ENCODE data around the gene GRIK4. TPM values are rescaled to one million over a fixed set of nuclear protein-coding genes. Genes with fewer than 3 reads are reported as not detected.

The GRIK4 gene
- total and polyA plus RNA-seq, 8 donors, result 0.06 to 0.31 TPM; not detected in 6

GRCh38 chr11:120858740-120859139 is 347.2 kb downstream of the GRIK4 start:
- no peaks in the 10 kb centered on the region for H3K36me3 ChIP-seq
- H3K9me3 ChIP-seq, result no peaks in the 10 kb centered on the region
- WGBS, 5 donors, result 34 to 56% (median 43%) methylated on average over 3 of the region's 3 CpGs
- peaks cover 0 to 5% (median 0%) of the 10 kb centered on the region in 3 donors for H3K27me3 ChIP-seq
- no peak overlapping the region for H3K27ac ChIP-seq
- H3K4me1 ChIP-seq, result no peaks in the 10 kb centered on the region
- TF ChIP-seq EP300 (IDR thresholded peaks at IDR 0.05), result no peak
- no peak for TF ChIP-seq POLR2A (IDR thresholded peaks at IDR 0.05)
- no peak for TF ChIP-seq CTCF (IDR thresholded peaks at IDR 0.05)
- no peak for TF ChIP-seq POLR2AphosphoS5 (IDR thresholded peaks at IDR 0.05)
- no peak overlapping the region for H3K4me3 ChIP-seq
- intact Hi-C loops (cut with DNase I; ENCODE audit: low total_unique reads), result no loop called here
- DNase-seq, result no peak

GRCh38 chr11:120859552-120860295 is 348.2 kb downstream of the GRIK4 start:
- DNase-seq, result no peak
- WGBS, 5 donors, result 85 to 90% (median 88%) methylated on average over 7 of the region's 7 CpGs
- Histone ChIP-seq H3K36me3 (no peaks in the 10 kb centered on the region), H3K27me3 (peaks cover 0 to 5% (median 0%) of the 10 kb centered on the region in 3 donors), H3K9me3 (no peaks in the 10 kb centered on the region), H3K27ac (no peak overlapping the region), H3K4me1 (no peaks in the 10 kb centered on the region), H3K4me3 (no peak overlapping the region)
- TF ChIP-seq POLR2AphosphoS5 (IDR thresholded peaks at IDR 0.05), result no peak
- TF ChIP-seq CTCF (IDR thresholded peaks at IDR 0.05), result no peak
- no peak for TF ChIP-seq EP300 (IDR thresholded peaks at IDR 0.05)
- intact Hi-C loops (cut with DNase I; ENCODE audit: low total_unique reads), result no loop called here

- intact Hi-C loops (cut with DNase I; ENCODE audit: low total_unique reads), result no loop called here
- no peak overlapping the region for H3K4me3 ChIP-seq
- no peaks in the 10 kb centered on the region for H3K4me1 ChIP-seq
- no peak for DNase-seq
- no peaks in the 10 kb centered on the region for H3K36me3 ChIP-seq
- no peaks in the 10 kb centered on the region for H3K9me3 ChIP-seq
- TF ChIP-seq POLR2AphosphoS5 (IDR thresholded peaks at IDR 0.05) (no peak), POLR2A (IDR thresholded peaks at IDR 0.05) (no peak), EP300 (IDR thresholded peaks at IDR 0.05) (no peak), CTCF (IDR thresholded peaks at IDR 0.05) (no peak)
- 85 to 97% (median 96%) methylated on average over 2 of the region's 2 CpGs for WGBS, 5 donors
- H3K27me3 ChIP-seq, result peaks cover 0 to 17% (median 0%) of the 10 kb centered on the region in 3 donors
- H3K27ac ChIP-seq, result no peak overlapping the region
Measured at GRCh38 chr11:120863359-120863758, 351.8 kb downstream of the GRIK4 start.

GRCh38 chr11:120867024-120867423 is 355.5 kb downstream of the GRIK4 start:
- no peak overlapping the region for H3K4me3 ChIP-seq
- intact Hi-C loops (cut with DNase I; ENCODE audit: low total_unique reads), result no loop called here
- no peaks in the 10 kb centered on the region for H3K4me1 ChIP-seq
- 67 to 77% (median 72%) methylated on average over 8 of the region's 8 CpGs for WGBS, 5 donors
- H3K9me3 ChIP-seq, result no peaks in the 10 kb centered on the region
- H3K36me3 ChIP-seq, result no peaks in the 10 kb centered on the region
- no peak for DNase-seq
- H3K27me3 ChIP-seq, result peaks cover 0 to 27% (median 0%) of the 10 kb centered on the region in 3 donors
- H3K27ac ChIP-seq, result no peak overlapping the region
- TF ChIP-seq CTCF (IDR thresholded peaks at IDR 0.05) (no peak), POLR2A (IDR thresholded peaks at IDR 0.05) (no peak), POLR2AphosphoS5 (IDR thresholded peaks at IDR 0.05) (no peak), EP300 (IDR thresholded peaks at IDR 0.05) (no peak)
